NCI-H226 (cell line): ENCODE measurements around the gene FN3KRP.
A peak's percentile ranks its signal among the peaks of the same experiment; 100 is the strongest.
"Not testable (repeated sequence)": the region's sequence is repeated elsewhere in the genome, so short reads cannot be mapped to it uniquely, and the experiment has no call there.

ENCODE experiments used
- DNase-seq: peaks from one replicate; pipeline ENCODE4 v3.0.0-alpha.2; 2015

The FN3KRP gene

DNA sequence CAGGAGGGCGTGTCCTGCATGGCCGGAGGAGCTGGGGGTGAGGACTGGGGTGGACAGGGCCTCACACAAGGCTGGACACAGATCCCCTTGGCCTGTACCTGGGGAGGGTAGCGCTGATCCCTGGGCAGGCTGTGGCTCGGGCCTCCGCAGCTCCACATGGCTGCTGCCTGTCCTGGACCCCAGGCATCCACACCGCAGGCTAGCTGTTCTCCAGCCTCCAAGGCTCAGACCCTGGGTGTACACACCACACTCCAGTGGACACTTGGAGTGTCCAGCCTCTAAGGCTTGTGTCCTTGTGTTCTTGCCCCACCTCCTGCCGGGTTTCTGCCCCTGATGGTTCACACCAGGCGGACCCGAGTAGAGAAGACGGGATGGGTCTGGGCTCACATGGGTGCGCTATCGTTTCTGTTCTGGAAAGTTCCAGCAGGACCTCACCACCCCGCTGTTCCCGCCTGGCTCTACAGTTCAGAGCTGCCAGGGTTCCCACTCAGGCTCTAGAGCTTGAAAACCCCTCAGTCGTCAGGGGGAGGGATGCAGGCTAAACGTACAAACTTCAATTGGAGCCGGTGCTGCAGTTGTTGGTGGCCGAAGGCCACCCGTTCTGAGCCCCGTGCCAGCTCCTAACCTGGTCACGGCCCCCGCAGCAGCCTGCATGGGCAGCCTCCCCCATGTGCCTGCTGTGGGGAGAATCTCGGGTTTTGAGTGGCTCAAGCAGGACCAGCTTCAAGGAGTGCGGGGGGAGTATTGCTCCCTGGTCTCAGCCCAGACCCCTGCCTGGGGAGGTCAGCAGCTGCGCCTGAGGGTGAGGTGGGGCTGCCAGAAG is 6.6 kb upstream of the FN3KRP start:
- DNase-seq, result no peak

DNA sequence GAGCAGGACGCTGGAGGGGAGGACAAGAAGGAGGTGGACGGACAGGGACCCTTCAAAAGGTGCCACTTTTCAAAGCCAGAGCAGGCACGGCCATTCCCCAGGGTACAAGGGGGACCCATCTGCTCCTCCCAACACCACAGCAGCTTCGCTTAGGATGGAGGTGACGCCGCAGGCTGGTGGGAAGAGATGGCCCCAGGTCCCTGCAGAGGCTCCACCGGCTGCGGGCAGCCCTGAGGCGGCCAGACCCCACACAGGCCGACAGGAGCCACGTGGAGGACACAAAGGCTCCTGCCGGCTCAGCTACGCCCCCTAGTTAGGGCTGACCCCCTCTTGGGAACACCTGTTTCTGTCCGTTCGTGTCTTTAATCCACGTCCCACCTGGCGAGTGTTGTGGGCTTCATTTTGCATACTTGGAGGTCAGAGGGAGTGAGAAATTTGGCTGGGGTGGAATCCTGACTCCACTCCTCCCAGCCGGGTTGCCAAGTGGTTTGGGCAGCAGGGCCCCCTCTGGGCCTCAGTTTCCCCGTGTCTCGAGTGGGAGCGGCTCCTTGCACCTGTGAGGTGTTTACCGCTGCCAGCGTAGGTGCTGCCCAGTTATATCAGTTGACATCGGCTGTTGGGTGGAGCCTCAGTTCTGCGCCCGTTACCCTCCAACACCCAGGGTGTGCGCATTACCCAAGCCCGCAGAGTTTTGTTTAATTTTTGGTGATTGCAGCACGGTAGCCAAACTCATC is 5.8 kb upstream of the FN3KRP start:
- no peak for DNase-seq

- DNase-seq, result no peak
Measured at GRCh38 chr17:82713071-82713723, 3.3 kb upstream of the FN3KRP start.

GRCh38 chr17:82718986-82719685 is 2.6 kb downstream of the FN3KRP start:
- no peak for DNase-seq

DNA sequence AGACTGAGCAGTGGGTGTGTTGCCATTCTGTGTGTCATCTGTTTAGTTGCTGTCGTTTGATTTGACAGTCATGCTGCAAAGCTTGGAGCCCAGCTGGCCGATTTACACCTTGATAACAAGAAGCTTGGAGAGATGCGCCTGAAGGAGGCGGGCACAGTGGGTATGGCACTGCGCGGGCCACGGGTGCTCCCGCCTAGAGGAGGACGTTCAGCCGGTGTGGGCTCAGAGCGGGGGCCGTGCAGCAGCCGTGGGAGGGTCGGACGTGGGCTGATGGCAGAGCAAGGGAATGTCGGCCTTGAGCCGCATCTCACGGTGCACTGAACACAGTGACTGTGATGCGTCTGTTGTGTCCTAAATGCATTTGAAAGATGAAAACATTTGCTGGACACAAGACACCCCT is 3.7 kb downstream of the FN3KRP start:
- no peak for DNase-seq

GRCh38 chr17:82722341-82723013 is 6.0 kb downstream of the FN3KRP start:
- no peak for DNase-seq

DNA sequence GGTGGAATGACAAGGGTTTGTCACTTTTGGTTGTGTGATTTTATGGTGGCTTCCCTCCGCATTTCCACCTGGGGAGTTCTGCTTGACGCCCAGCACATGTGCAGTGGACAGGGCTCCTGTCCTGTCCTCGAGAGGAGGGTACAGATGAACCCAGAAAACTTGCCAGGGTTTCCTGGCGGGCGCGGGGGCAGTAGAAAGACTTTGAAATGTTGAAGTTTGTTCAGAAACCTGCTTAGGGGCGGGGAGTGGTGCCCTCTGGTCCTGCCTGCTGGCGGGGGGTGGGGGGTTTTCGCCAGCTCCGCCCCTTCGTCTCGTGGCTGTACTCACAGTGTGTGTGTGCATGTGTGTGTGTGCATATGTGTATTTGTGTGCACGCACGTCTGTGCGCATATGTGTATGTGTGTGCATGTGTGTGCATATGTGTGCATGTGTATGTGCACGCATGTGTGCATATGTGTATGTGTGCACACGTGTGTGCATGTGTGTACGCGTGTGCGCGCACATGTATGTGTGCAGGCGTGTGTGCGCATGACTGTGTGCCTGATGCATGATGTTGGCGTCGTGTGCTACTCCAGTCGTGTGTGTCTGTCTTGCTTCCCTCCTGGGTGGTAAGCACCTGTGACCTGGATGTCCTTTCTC is 6.8 kb downstream of the FN3KRP start:
- DNase-seq, result no peak

DNA sequence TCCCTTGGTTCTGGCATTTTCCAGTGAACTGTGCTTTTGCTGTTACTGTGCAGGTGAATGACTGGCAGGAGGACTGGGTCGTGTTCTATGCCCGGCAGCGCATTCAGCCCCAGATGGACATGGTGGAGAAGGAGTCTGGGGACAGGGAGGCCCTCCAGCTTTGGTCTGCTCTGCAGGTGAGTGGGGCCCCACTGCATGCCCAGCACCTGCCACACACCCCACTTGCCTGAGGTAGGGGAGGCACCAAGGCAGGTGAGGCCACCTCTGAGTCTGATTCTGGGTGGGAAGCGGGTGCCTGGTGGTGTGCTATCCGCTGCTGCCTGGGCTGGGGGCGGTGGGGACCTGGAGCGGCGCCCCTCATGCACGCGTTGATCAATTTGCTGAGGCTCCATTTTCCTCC is 9.9 kb downstream of the FN3KRP start:
- no peak for DNase-seq

GRCh38 chr17:82729479-82730260 is 13.2 kb downstream of the FN3KRP start:
- DNase-seq, result no peak

- no peak for DNase-seq
Measured at GRCh38 chr17:82732118-82732743, 15.7 kb downstream of the FN3KRP start.

GRCh38 chr17:82734987-82735866 is 18.7 kb downstream of the FN3KRP start, which contains the start of gene FN3K:
FN3K (plus strand) TSS chr17:82735615; CDS start chr17:82735637, 22 bp downstream.
- peak; percentile 54 for DNase-seq

DNA sequence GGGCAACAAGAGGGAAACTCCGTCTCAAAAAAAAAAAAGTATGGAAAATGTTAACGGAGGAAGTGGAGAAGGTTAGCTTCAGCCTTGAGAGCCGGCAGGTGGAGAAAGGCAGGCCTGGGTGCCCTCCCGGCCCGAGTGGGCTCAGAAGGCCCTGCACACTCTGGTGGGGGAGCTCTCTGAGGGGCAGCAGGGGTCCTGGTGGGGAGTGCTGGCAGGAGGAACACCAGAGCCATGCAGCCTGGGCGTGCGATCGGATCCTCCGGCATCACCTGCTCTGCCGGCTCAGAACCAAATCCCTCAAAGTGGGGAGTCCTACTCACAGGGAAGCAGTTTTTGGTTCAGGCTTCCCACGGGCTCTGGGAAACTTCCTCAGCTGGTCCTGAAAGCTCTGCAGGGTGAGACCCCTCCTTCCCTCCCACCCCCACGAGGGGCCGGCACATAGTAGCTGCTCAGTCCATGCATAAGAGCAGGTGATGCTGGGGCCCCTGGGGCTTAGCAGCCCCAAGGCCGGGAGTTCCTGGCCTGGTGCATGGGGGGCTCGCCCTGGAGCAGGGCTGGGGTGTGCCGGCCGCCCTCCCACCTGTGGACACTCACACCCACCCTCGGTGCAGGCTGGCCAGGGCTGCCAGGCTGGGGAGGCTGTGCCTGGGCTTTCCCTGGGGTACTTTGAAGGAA is 20.1 kb downstream of the FN3KRP start:
- no peak for DNase-seq

DNA sequence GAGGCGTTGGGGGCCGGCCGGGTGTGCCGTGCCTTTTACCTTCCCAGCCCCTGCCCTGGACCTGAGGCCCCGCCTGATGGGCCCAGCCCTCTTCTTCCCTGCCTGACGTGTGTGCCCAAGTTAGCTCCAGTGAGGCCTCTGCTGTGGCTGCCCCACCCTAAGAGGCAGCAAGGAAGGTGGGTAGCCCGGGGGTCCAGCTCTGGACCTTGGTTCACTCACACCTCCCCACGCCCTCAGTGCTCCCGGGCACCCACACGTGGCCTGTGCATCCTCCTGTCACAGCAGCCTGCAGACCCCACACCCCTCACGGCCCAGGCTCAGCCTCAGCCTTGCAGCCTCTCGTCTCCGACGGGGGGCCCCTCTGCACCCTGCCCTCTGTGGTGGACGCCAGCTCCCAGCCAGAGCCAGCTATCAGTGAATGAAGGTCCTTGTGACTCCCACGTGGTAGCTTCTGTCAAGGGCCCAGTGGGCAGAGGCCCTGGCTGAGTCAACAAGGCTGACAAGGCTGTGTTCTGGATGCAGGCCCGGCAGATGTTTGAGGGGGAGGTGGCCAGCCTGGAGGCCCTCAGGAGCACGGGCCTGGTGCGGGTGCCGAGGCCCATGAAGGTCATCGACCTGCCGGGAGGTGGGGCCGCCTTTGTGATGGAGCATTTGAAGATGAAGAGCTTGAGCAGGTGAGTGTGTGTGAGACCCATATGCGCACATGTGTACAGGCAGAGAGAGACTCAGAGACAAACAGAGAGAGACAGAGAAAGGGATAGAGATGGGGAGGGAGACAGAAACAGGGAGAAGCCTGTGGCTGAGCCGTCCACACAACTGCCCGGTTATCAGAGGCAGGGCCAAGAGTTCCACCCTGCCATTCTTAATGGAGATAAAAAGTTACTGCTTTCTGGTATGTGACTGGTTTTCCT is 21.7 kb downstream of the FN3KRP start:
- DNase-seq, result no peak

DNA sequence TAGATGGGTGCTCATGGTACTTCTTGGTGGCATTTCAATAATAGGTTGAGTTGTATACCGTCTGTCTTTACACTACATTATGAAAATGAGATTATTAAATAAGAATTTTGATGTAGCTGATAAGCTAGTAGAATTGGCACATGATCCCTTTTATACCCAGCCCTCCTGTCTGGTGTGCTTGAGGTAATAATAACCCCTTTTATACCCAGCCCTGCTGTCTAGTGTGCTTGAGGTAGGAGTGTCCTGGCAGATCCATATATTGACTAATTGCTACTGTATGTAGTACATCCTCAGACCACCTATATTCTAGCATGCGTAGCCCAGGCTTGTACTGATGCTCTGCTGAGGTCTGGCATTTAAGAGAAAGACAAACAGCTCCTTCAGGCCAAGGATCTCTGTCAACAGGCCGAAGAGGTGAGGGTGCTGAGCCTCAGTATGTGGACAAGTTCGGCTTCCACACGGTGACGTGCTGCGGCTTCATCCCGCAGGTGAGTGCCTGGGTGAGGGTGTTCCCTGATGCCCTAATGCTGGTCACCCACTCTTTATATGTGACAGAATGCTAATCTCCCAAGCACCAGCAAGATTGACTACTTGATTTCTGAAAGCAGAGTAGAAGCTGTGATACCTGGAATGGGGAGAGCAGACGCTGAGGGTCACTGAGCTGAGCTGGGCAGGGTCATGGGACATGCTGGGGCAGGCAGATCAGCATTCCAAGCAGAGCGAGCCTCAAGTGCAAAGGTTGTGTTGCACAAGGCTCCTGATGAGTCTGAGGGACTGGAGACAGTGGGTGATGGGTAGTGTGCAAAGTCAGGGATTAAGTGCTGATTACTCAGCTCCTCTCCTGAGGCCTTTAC is 24.6 kb downstream of the FN3KRP start:
- DNase-seq, result no peak

GRCh38 chr17:82743344-82744219 is 27.1 kb downstream of the FN3KRP start:
- DNase-seq, result no peak

- not testable (repeated sequence) for DNase-seq
Measured at GRCh38 chr17:82744736-82745135, 28.2 kb downstream of the FN3KRP start.
